ENCODE data around the gene NPLOC4. TPM values are rescaled to one million over a fixed set of nuclear protein-coding genes. Genes with fewer than 3 reads are reported as not detected.

The NPLOC4 gene
- total and polyA plus RNA-seq, 8 donors = 24.0 to 284 (median 54.8) TPM

GRCh38 chr17:81520021-81520901, 116.7 kb downstream of the NPLOC4 start:
- 55 to 75% (median 69%) methylated on average over 7 to 14 of the region's 14 CpGs for WGBS, 5 donors
- H3K27me3 ChIP-seq = peaks cover 0 to 29% (median 21%) of the 10 kb centered on the region in 3 donors
- H3K27ac ChIP-seq = peak overlapping the region; percentile 85 to 100 (median 100)
- intact Hi-C loops (cut with DNase I; ENCODE audit: low total_unique reads) = no loop called here
- no peak for TF ChIP-seq POLR2A (IDR thresholded peaks at IDR 0.05)
- no peak for TF ChIP-seq CTCF (IDR thresholded peaks at IDR 0.05)
- TF ChIP-seq EP300 (IDR thresholded peaks at IDR 0.05) = no peak
- TF ChIP-seq POLR2AphosphoS5 (IDR thresholded peaks at IDR 0.05) = no peak
- H3K9me3 ChIP-seq = no peaks in the 10 kb centered on the region
- H3K4me1 ChIP-seq = peaks cover 41 to 65% (median 63%) of the 10 kb centered on the region in 4 donors
- peak overlapping the region in 3 of 4 donors; percentile 50 to 90 (median 75) for H3K4me3 ChIP-seq
- no peak for DNase-seq
- no peaks in the 10 kb centered on the region for H3K36me3 ChIP-seq

GRCh38 chr17:81519284-81520020, 117.5 kb downstream of the NPLOC4 start:
- H3K4me3 ChIP-seq = peak overlapping the region; percentile 42 to 90 (median 62)
- peak; percentile 81 to 94 for DNase-seq
- peaks cover 0 to 21% (median 17%) of the 10 kb centered on the region in 3 donors for H3K27me3 ChIP-seq
- intact Hi-C loops (cut with DNase I; ENCODE audit: low total_unique reads) = no loop called here
- no peaks in the 10 kb centered on the region for H3K36me3 ChIP-seq
- H3K4me1 ChIP-seq = peaks cover 41 to 65% (median 64%) of the 10 kb centered on the region in 4 donors
- TF ChIP-seq POLR2A (IDR thresholded peaks at IDR 0.05) = no peak
- TF ChIP-seq EP300 (IDR thresholded peaks at IDR 0.05) = no peak
- peak in 2 of 3 donors; percentile 44 to 76 for TF ChIP-seq POLR2AphosphoS5 (IDR thresholded peaks at IDR 0.05)
- TF ChIP-seq CTCF (IDR thresholded peaks at IDR 0.05) = peak in 5 of 7 experiments; percentile 51 to 86 (median 57)
- H3K9me3 ChIP-seq = no peaks in the 10 kb centered on the region
- WGBS, 5 donors = 3 to 10% (median 6%) methylated on average over 15 to 61 of the region's 61 CpGs
- H3K27ac ChIP-seq = peak overlapping the region; percentile 85 to 100 (median 100)

- DNase-seq = peak; percentile 70 to 82
- H3K36me3 ChIP-seq = no peaks in the 10 kb centered on the region
Observed at GRCh38 chr17:81518785-81519283, 118.1 kb downstream of the NPLOC4 start.

More at GRCh38 chr17:81518785-81519283, 118.1 kb downstream of the NPLOC4 start:
- H3K9me3 ChIP-seq = no peaks in the 10 kb centered on the region
- H3K4me1 ChIP-seq = peaks cover 41 to 65% (median 63%) of the 10 kb centered on the region in 4 donors
- H3K27ac ChIP-seq = peak overlapping the region; percentile 85 to 100 (median 100)
- H3K27me3 ChIP-seq = peaks cover 0 to 15% (median 11%) of the 10 kb centered on the region in 3 donors
- no peak for TF ChIP-seq CTCF (IDR thresholded peaks at IDR 0.05)
- no peak for TF ChIP-seq EP300 (IDR thresholded peaks at IDR 0.05)
- TF ChIP-seq POLR2A (IDR thresholded peaks at IDR 0.05) = no peak
- peak in 2 of 3 donors; percentile 11 to 20 for TF ChIP-seq POLR2AphosphoS5 (IDR thresholded peaks at IDR 0.05)
- peak overlapping the region; percentile 42 to 90 (median 62) for H3K4me3 ChIP-seq
- intact Hi-C loops (cut with DNase I; ENCODE audit: low total_unique reads) = no loop called here
- 0 to 5% (median 2%) methylated on average over 2 to 47 of the region's 47 CpGs for WGBS, 5 donors

Measured in stomach (tissue), 9 donors.